ENCODE data around the gene LECT2. TPM values are rescaled to one million over a fixed set of nuclear protein-coding genes. Genes with fewer than 3 reads are reported as not detected.

LECT2 gene
- total RNA-seq, 3 donors from 2014 or later = not detected

DNA sequence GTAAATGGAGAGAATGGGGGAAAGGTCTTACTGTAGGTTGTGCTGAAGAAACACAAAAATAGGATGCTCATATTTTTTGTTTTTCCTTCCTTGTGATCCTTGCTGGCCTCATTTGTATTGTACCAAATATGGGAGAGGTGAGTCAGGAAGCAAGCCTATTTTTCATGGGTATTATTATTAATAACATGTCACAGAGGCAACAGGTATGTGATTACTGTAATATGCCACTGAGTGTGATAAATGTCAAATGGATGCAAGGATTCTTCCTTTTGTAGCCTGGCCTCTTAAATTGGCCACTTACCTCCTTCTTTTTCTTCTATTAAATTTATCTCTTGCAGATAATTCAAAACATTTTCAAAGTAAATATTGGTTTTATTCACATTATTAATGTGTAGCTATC is 10.2 kb downstream of the LECT2 start:
- no peaks in the 10 kb centered on the region for H3K9me3 ChIP-seq
- TF ChIP-seq CTCF (IDR thresholded peaks at IDR 0.05) (no peak), POLR2AphosphoS5 (IDR thresholded peaks at IDR 0.05) (no peak), POLR2A (IDR thresholded peaks at IDR 0.05) (no peak)
- peaks cover 0 to 9% of the 10 kb centered on the region in 2 donors for H3K27me3 ChIP-seq
- H3K36me3 ChIP-seq = no peaks in the 10 kb centered on the region
- no peak for DNase-seq (ENCODE audit: low spot score in 2 of 2)
- no peaks in the 10 kb centered on the region for H3K4me1 ChIP-seq
- intact Hi-C loops (cut with DNase I; ENCODE audit: low total_unique reads) = no loop called here
- H3K27ac ChIP-seq = no peak overlapping the region
- H3K4me3 ChIP-seq = no peak overlapping the region

GRCh38 chr5:135942202-135942771 is 12.5 kb downstream of the LECT2 start:
- Histone ChIP-seq H3K36me3 (no peaks in the 10 kb centered on the region), H3K27ac (no peak overlapping the region), H3K4me3 (no peak overlapping the region), H3K4me1 (no peaks in the 10 kb centered on the region), H3K27me3 (peaks cover 0 to 9% of the 10 kb centered on the region in 2 donors), H3K9me3 (no peaks in the 10 kb centered on the region)
- intact Hi-C loops (cut with DNase I; ENCODE audit: low total_unique reads) = no loop called here
- TF ChIP-seq POLR2AphosphoS5 (IDR thresholded peaks at IDR 0.05) (no peak), POLR2A (IDR thresholded peaks at IDR 0.05) (no peak), CTCF (IDR thresholded peaks at IDR 0.05) (no peak)
- DNase-seq (ENCODE audit: low spot score in 2 of 2) = no peak

GRCh38 chr5:135941711-135942110 is 13.1 kb downstream of the LECT2 start:
- Histone ChIP-seq H3K4me1 (no peaks in the 10 kb centered on the region), H3K4me3 (no peak overlapping the region), H3K36me3 (no peaks in the 10 kb centered on the region), H3K27me3 (peaks cover 0 to 9% of the 10 kb centered on the region in 2 donors), H3K9me3 (no peaks in the 10 kb centered on the region), H3K27ac (no peak overlapping the region)
- TF ChIP-seq POLR2AphosphoS5 (IDR thresholded peaks at IDR 0.05) (no peak), CTCF (IDR thresholded peaks at IDR 0.05) (no peak), POLR2A (IDR thresholded peaks at IDR 0.05) (no peak)
- intact Hi-C loops (cut with DNase I; ENCODE audit: low total_unique reads) = no loop called here
- no peak for DNase-seq (ENCODE audit: low spot score in 2 of 2)

GRCh38 chr5:135937245-135937911 is 17.4 kb downstream of the LECT2 start:
- H3K27ac ChIP-seq = no peak overlapping the region
- TF ChIP-seq POLR2AphosphoS5 (IDR thresholded peaks at IDR 0.05) (no peak), POLR2A (IDR thresholded peaks at IDR 0.05) (no peak), CTCF (IDR thresholded peaks at IDR 0.05) (no peak)
- H3K36me3 ChIP-seq = no peaks in the 10 kb centered on the region
- H3K4me3 ChIP-seq = no peak overlapping the region
- intact Hi-C loops (cut with DNase I; ENCODE audit: low total_unique reads) = no loop called here
- peaks cover 0 to 3% of the 10 kb centered on the region in 2 donors for H3K27me3 ChIP-seq
- DNase-seq (ENCODE audit: low spot score in 2 of 2) = no peak
- no peaks in the 10 kb centered on the region for H3K9me3 ChIP-seq
- H3K4me1 ChIP-seq = no peaks in the 10 kb centered on the region

- intact Hi-C loops (cut with DNase I; ENCODE audit: low total_unique reads) = no loop called here
Measured at GRCh38 chr5:135934939-135935338, 19.8 kb downstream of the LECT2 start.

More at GRCh38 chr5:135934939-135935338, 19.8 kb downstream of the LECT2 start:
- H3K4me1 ChIP-seq = no peaks in the 10 kb centered on the region
- TF ChIP-seq CTCF (IDR thresholded peaks at IDR 0.05) (no peak), POLR2AphosphoS5 (IDR thresholded peaks at IDR 0.05) (no peak), POLR2A (IDR thresholded peaks at IDR 0.05) (no peak)
- no peaks in the 10 kb centered on the region for H3K9me3 ChIP-seq
- no peak overlapping the region for H3K27ac ChIP-seq
- H3K27me3 ChIP-seq = peaks cover 8 to 19% of the 10 kb centered on the region in 2 donors
- DNase-seq (ENCODE audit: low spot score in 2 of 2) = no peak
- no peak overlapping the region for H3K4me3 ChIP-seq
- no peaks in the 10 kb centered on the region for H3K36me3 ChIP-seq

All from breast epithelium (tissue), 4 donors.